Activated T-cell treated with anti-CD3 and anti-CD28 coated beads, Interleukin-2, amount 50 U/mL, for 1 hour (primary cell): ENCODE data around the gene AP1G1.
"Not testable (repeated sequence)": the region's sequence is repeated elsewhere in the genome, so short reads cannot be mapped to it uniquely, and the experiment has no call there.

ENCODE experiments used
- DNase-seq: peaks from one replicate; pipeline ENCODE4 v3.0.0-alpha.2; 2020

AP1G1 gene

DNA sequence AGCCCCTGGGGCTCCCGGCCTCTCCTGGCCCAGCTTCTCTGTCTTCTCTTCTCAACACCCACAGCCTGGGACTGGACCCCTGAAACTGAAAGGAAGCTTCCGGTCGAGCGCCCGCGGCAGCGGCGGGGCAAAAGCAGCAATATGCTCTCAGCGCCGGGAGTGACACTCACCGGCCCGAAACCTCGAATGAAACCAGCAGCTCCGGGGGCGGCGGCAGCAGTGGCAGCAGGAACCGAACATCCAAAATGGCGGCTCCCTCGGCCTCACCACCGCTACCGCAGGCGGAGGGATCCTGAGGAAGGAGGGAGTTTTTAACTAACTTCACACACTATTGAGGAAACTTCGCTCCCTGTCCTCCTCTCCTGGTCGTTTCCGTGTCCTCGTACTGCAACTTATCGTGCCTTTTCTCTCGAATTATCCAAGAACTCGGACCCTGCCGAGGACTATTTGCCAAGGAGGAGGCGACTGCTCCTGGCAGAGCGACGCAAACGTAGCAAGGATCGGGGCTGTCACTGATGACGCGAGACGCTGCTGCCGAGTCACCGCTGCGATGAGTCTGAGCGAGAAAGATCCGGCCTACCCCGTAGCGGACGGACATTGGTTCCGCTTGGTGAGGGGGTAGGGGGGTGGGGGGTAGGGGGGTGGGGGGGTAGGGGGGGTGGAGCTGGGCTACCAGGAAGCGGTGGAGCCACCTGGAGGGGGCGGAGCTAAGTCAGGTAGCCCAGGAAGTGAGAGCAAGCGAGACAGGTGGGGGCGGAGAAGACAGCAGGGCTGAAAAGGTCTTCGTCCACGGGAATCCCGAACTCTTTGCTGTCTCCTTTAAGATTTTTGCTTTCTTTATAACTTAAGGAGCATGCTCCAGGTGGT is at the start of gene AP1G1:
Gene AP1G1 (minus strand): TSS at position 242 of the 867 bp plus-strand sequence. CDS start 19,355 bp downstream, outside the sequence.
- DNase-seq, result peak; percentile 89

DNA sequence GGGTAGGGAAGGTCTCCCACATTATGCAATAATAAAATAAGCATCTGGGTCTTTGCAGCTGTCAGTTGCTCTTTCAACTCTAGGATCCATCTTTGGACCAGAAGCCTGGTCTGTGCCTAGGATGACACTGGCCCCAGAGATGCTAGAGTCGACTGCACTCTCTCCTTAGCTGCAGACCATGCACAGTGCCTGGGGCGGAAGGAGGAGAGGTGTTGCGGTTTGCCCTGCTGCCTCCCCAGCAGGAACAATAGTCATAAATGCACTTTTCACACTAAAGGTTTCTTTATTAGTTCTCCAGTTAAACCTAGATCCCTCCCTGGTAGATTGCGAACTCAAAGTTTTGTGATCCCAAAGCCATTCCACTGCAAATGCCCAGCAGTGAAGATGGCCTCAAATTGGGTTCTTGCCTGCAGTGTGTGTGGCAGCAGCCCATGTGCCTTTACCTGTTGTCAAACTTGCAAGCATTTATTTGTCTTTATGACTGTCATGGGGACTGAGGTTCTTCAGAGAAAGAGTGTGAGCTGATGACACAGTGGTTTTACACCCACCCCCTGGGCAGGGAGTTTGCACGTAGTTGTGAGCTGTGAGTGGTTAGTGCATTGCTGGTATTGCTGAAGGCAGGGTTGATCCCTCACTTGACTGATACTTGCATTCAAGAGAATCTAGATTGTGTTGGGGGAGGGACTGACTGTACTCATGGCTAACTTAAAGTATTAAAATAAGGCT is 47.5 kb upstream of the AP1G1 start:
- DNase-seq, result no peak

DNA sequence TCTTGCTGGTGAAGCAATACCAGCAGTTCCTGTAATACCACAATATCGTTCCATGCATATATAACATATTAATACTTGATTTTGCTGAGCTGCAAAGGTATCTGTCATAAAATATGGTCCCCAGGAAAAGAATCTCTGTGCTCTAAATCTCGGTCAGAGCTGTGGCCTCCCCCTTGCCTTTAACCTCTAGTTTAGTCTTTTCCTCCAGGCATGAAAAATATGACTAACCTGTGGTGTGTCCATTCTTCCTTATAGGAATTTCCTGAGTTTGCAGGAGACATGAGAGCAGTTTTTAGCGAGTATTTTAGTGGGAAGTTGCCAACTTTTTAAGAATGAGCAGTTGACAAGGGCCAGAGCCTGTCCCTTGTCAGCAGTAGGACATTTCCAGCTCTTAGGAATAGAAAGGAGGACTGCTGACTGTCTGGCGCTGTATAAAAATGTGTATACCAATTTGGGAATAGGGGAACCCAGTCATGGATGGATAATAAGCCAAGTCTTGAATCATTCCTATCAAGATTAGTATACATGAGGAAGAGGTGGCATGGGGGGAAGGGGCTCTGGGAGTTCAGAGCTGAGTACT is 45.8 kb upstream of the AP1G1 start:
- DNase-seq, result no peak

DNA sequence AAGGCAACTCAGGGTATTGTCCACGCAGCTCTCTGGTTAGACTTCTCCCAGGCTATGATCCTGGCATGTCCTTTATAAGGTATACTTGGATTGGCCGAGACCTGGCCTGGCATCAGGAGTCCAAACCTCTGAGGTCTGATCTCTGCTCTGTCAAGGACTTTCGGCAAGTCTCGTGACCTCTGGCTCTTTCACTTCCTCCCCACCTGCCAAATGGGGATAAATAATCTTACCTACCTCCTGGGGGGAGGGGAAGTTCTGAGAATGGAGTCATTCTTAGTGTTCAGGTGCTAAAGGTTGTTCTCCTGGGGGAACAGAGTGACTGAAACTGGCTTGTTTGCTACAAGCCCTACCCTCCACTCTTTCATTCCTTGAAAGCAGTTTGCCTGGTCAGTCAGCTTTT is 44.8 kb upstream of the AP1G1 start:
- no peak for DNase-seq

DNA sequence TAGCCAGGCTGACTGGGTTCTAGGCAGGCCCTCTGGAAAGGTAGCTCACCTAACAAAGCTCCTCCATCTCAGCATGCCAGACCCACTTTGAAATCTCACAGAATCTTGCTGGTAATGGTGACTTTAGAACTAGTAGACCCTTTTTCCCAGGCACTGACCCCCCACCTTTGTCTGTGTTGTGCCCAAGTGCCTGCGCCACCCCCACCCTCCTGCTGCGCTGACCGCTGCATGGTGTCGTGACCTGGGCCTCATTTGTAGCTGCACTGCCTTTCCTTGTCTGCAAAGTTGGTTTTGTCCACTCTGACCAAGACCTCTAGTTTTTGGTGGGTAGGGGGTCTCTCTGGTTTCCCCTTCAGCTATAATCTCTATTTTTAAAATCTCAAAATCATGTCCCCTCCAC is 43.9 kb upstream of the AP1G1 start:
- no peak for DNase-seq

DNA sequence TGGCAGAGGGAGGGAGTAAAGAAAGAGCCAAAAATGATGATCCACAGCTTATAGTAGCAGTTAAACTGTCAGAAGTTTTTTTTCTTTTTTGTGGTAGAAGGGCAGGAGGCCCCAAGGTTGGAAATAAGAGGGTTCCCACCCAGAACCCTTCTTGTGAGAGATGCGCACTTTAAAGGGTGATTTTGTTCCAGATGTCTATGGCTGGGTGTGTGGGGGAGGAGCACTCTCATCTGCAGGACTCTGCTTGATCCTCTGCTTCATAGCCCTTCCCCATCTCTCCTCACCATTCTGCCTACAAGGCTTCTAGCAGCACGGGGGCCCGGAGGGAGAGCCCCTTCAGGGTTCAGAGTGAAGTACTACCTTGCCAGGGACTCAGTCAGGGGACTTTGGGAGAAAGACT is 43.5 kb upstream of the AP1G1 start:
- no peak for DNase-seq

DNA sequence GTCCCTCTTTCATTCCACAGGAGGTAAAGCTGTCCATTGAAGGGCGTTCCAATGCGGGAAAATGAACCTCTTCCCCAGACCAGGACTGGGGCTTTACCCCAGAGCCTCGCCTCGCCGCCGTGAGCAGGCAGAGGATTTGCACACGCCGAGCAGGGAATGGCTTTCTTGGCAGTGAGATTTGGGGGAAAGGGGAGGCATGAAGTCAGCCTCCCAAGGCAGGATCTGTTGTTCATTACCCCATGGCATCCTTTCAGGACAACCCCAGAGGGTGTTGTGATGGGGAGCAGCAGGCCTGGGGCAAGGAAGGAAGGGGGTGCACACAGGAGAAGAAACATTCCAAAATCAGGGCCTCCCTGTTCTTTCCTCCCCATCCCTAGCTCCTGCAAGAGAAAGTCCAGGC is 43.1 kb upstream of the AP1G1 start:
- DNase-seq, result no peak

DNA sequence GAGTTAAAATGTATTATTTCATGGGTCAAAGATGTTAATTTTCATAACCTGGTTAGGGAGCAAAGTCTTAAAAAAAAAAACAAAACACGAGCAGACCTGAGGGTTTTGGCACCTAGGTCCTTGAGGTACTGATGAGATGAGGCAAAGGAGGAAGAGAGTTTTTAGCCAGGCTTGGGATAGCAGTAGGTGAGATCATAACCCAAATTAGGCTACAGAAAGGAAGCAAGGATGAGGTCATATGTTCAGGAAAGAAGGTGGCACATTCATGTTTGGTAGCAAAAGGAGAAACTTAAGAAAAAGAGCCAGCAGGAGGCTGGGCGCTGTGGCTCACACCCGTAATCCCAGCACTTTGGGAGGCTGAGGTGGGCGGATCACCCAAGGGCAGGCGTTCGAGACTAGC is 40.0 kb upstream of the AP1G1 start:
- DNase-seq, result no peak

DNA sequence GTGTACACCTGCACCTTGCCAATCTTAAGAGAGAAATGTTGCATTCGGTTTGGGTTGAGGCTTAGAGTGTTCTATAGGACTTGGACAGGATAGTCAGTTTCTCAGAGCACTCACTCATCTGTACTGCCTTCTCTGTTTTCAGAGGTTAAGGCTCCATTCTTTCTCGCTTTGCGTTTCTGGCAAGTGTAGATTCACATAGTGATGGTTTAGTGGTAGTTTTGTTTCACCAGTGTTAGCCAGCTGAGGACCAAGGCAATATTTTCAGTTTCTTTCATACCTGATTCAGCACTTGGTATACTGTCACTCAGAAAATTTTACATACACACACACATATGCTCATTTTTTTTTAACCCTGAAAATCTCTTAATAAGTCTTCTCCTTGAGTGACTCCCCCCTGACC is 38.5 kb upstream of the AP1G1 start:
- DNase-seq, result no peak

DNA sequence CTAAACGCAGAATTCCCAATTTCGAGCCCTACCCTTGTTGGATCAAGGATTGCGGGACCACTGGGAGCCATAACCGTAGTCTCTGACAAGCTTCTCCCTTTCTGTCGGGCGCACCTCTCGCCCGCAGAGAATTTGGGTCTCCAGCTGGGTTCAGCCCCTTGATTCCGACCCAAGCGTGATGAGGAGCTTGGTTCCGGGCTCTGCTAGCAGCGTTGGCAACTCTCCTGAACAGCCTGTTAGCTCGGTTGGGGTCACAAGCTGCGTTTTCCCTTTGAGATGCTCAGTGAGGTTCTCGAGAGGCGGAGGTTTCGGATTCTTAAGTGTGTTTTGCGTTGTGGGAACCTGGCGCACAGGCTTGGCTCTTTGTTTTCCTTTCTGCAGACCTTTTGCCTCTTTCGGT is 37.8 kb upstream of the AP1G1 start:
- DNase-seq, result peak; percentile 30

DNA sequence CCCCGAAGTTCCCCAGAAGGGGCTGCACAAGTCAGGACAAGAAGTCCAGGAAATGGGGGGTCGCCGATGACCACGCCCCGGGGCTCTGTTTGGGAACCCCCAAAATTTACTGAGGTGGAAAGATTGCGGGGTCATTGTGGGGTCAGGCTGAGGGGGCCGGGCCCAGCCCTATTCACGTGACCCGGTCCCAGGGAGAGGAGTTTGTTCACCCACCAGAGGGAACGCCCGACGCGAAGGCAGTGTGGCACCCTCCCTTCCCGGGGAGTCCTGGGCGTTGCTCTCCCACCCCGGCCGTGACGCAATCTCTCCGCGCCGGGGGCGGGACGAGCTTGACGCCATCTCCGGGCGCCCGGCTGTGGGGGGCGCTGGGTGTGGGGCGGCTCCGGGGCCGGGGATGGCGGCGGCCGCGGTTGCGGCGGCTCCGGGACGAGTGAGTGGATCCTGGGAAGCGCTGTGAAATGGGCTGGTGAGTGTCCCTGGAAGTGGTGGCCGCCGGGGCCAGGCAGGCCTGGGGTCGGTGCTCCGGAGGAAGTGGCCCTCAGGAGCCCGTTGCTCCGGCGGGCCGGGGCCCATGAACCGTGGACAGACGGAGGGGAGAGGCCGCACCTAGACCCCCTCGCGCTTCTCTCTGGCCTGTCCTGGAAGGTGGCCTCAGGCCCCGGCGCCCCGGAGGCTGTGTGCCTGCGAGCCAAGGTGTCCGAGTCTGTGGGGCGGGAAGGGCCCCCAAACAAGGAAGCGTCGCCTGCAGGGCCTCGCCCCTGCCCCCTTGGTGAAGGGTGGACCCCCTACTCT is 37.2 kb upstream of the AP1G1 start, which contains the start of gene ATXN1L:
Gene ATXN1L (plus strand): TSS at position 338 of the 792 bp plus-strand sequence. CDS start 3,765 bp downstream, outside the sequence.
- DNase-seq, result peak; percentile 98

DNA sequence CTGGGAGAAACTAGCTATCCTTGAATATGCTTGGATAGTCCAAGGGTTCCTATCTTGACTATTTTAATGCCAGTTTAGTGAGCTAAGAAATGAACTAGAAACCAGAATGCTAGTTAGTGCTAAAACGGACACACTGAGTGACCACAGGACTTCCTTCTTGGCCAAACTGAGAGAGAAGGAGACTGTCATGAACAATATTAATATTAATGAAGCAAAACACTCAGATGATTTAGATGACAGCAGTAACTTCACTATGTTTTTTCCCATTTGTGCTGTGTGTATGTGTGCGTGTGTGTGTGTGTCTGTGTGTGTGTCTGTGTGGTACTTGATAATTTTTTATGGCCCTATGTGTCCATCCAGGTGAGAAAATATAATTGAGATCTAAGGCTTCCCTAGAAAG is 34.9 kb upstream of the AP1G1 start:
- DNase-seq, result no peak

DNA sequence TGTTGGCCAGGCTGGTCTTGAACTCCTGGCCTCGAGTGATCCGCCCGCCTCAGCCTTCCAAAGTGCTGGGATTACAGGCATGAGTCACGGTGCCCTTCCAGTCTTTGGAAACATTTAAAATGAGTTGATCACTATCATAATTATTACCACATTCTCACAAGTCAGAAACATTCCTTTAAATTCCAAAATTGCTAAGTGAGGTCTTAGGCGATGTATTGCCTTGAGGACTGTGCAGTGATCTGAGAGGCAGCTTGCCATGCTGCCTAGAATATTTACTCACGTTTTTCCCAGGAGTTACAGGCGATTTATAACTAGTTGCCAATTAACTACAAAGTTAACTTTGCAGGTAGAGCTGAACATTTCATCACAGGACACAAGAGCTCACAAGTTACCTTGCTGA is 31.4 kb upstream of the AP1G1 start:
- no peak for DNase-seq

DNA sequence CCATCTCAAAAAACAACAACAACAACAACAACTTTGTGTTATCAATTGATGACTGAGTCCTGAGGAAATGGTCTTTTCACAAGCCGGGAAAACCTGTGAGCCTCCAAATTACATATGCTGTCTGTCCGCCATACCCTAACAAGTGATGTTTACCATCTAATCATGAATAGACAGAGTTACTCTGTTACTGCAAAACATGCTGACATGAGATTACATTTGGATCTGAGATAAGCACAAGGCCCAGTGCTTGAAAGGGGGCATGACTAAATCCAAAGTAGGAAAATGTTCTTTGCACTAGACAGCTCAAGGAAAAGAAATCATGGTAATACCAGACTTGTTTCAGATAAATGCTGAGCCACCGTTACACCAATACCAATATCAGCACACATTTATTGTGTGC is 28.5 kb upstream of the AP1G1 start:
- no peak for DNase-seq

DNA sequence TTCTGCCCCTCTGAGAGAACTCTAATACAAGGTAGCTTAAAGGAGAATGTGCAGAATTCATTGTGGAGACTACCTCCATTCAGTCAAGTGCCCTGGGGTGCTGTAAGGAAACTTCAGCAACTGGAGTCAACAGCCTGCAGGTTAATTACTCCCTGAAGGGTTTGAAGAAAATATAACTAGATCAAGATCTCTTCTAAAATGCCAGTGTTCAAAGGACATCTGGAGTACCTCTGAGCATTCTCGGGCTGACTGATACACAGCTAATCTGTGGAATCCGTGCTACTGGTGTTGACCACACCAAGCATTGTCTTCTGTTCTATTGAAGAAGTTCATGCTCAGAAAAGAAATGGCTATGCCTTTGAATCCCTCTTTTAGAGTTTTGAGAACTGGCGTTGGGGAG is 25.7 kb upstream of the AP1G1 start:
- DNase-seq, result no peak

DNA sequence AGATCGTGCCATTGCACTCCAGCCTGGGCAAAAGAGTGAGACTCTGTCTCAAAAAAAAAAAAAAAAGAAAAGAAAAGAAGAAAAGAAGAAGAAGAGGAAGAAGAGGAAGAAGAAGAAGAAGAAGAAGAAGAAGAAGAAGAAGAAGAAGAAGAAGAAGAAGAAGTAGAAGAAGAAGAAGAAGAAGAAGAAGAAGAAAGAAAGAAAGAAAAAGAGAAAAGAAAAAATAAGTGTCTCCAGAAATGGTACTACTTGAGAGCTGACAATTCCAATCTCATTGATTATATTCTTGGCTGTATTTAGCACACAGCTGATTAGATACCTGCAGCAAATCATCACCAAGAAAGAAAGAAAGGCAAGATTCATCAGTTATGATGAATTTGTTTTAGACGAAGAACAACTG is 23.5 kb upstream of the AP1G1 start:
- DNase-seq, result not testable (repeated sequence)

DNA sequence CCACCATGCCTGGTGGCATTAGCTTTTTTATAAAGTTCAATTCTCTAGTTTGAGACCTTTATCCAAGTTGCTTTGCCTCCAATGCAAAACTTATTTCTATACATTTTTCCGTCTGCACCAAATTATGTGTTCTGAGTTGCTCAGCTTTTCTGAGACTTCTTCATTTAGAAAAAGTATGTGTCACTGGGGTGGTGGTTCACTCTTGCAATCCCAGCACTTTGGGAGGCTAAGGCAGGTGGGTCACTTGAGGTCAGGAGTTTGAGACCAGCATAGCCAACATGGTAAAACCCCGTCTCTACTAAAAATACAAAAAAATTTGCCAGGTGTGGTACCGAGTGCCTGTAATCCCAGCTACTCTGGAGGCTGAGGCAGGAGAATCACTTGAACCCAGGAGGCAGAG is 23.1 kb upstream of the AP1G1 start:
- not testable (repeated sequence) for DNase-seq

DNA sequence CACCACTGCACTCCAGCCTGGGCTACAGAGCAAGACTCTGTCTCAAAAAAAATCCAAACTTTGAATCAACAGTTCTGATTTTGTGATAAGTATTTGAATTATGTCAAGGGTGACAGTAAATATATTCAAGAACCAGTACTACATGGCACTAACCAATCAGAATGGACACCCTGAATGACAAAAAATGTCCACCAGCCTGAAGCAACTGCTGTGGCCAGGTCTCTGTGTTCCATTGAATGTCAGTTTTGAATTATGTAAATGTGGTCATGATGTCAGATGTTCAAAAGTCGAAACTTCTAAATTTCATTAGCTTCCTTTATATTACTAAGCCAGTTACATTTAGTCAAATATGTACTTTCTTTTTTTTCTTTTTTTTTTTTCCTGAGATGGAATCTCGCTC is 21.7 kb upstream of the AP1G1 start:
- no peak for DNase-seq

DNA sequence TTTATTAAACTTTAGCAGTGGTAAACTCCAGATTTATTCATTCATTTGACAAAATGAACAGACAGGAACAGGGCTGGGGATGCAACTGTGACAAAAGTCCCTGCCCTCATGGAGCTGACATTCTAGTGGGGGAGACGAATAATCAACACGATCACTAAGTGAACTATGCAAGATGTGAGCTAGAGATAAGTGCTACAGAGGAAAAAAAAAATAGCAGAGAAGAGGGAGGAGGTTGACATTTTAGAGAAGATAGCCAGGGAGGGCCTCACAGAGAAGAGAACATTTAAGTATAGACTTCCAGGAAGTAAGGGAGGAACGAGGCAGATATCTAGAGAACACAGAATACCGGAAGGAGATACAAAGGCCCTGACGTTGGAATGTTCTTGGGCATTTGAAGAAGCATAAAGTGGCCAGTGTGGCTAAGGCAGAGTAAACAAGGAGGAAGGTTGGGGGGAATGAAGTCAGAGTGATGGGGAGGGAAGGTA is 17.9 kb upstream of the AP1G1 start:
- DNase-seq, result no peak

DNA sequence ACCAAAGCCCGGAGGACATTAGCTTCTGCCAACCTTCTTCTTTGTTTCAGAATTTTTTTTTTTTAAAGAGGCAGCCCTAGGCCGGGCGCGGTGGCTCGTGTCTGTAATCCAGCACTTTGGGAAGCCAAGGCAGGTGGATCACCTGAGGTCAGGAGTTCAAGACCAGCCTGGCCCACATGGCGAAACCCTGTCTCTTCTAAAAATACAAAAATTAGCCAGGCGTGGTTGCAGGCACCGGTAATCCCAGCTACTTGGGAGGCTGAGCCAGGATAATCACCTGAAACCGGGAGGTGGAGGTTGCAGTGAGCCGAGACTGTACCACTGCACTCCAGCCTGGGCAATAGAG is 8.5 kb upstream of the AP1G1 start:
- DNase-seq, result not testable (repeated sequence)

DNA sequence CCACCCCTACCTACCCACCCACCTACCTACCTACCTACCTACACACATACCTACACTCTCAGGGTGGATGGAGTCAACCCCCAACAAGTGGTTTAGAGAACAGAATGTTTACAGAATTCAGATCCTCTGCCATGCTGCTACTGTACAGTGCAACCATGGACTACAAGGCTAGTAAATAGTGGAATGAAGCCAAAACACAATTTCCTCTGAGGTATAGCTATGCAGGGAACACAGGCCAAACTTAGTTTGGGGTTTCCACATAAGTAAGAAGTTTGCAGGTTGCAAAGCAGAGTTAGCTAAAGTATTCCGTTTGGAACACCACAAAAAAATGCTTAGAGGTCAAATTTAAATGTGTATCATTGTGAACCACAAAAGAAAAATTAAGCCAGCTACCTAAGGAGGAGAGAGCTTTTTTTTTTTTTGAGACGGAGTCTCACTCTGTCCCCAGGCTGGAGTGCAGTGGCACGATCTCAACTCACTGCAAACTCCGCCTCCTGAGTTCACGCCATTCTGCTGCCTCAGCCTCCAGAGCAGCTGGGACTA is 2.7 kb upstream of the AP1G1 start:
- no peak for DNase-seq

DNA sequence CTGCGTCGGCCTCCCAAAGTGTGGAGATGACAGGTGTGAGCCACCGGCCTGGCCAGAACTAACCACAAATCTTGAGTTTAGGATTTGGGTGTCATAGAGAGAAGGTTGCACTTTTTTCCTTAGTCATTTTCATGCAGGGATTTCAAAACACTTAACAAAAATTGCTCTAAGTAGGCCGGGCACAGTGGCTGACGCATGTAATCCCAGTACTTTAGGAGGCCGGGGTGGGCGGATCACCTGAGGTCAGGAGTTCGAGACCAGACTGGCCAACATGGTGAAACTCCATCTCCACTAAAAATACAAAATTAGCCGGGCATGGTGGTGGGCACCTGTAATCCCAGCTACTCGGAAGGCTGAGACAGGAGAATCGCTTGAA is 1.5 kb upstream of the AP1G1 start:
- DNase-seq, result not testable (repeated sequence)
